Endothelial cell of umbilical vein (primary cell): ENCODE data around the gene OR4D1. TPM values are rescaled to one million over a fixed set of nuclear protein-coding genes. Genes with fewer than 3 reads are reported as not detected.

ENCODE experiments used
- Bru-seq: library from RNA; stranded (reverse); fragments of 400-500 nt; gene quantifications from one replicate; lab custom pipeline; 2021; lab: Mats Ljungman, UMichigan
- BruChase-seq, 2 experiments: library from RNA; stranded (reverse); fragments of 400-500 nt; gene quantifications; one replicate each; lab custom pipeline; 2021; lab: Mats Ljungman, UMichigan
- BruUV-seq: library from RNA; stranded (reverse); fragments of 400-500 nt; replicated peaks from 2 replicates; lab custom pipeline; 2021; lab: Mats Ljungman, UMichigan
- CTCF ChIA-PET: fragments of 300-600, 350-600 bp; sonication (Branson Sonifier 250); formaldehyde crosslinking; loops from one replicate; lab custom pipeline; 2021; ENCODE audit warnings: antibody characterized with exemption, inconsistent platforms; lab: Charles Lee
- POLR2A ChIA-PET: fragments of 300-600, 350-600 bp; sonication (Branson Sonifier 250); formaldehyde crosslinking; loops from one replicate; lab custom pipeline; 2021; ENCODE audit warnings: antibody characterized with exemption, inconsistent platforms; lab: Charles Lee
- DNase-seq: peaks from one replicate; pipeline ENCODE4 v3.0.0-alpha.2; 2011; ENCODE audit warnings: low read depth, low spot score
- FAIRE-seq: peaks from 2 replicates; lab custom pipeline; 2011; peaks lifted over from hg19 to GRCh38; lab: Jason Lieb, UNC
- H2AFZ ChIP-seq: 2 replicates; pipeline ENCODE4 v1.6.0; 2012; ENCODE audit warnings: low read depth, low read length, control low read depth, inconsistent platforms
- H3K27ac ChIP-seq: 2 replicates; pipeline ENCODE4 v1.5.1; 2011; ENCODE audit warnings: low read depth, mild to moderate bottlenecking, control low read depth, low read length, moderate library complexity; ENCODE audit not compliant: insufficient read depth
- H3K27me3 ChIP-seq, 2 experiments: 2 replicates each; pipeline versions ENCODE4 v1.6.0 to v1.6.1; 2011; ENCODE audit warnings: low read length in 2 of 2, mixed read lengths in 1 of 2; ENCODE audit not compliant: control insufficient read depth in 2 of 2, insufficient read depth in 2 of 2
- H3K36me3 ChIP-seq, 2 experiments: 2 replicates in 1 of 2; 3 replicates in 1 of 2; pipeline ENCODE4 v1.5.1; 2011; ENCODE audit warnings: low read length in 2 of 2, mild to moderate bottlenecking in 1 of 2, moderate library complexity in 1 of 2; ENCODE audit not compliant: control insufficient read depth in 2 of 2, insufficient read depth in 2 of 2; ENCODE audit errors: extremely low read depth in 1 of 2
- H3K4me1 ChIP-seq: 3 replicates; pipeline ENCODE4 v1.5.1; 2011; ENCODE audit warnings: mild to moderate bottlenecking, low read length; ENCODE audit not compliant: control insufficient read depth, insufficient read depth; ENCODE audit errors: extremely low read depth
- H3K4me2 ChIP-seq: 2 replicates; pipeline ENCODE4 v1.6.1; 2011; ENCODE audit warnings: low read length, control low read depth, mixed read lengths; ENCODE audit not compliant: insufficient read depth
- H3K4me3 ChIP-seq, 3 experiments: fragments of 200-600 bp in 1 of 3; sonication (generic), shearing (Covaris generic) in 1 of 3; replicated peaks in 1 of 3; 2 replicates each; pipeline ENCODE4 v1.5.1; 2011 to 2016; ENCODE audit warnings: control low read depth in 3 of 3, low read length in 3 of 3, mild to moderate bottlenecking in 2 of 3, inconsistent platforms in 1 of 3, low read depth in 1 of 3, moderate library complexity in 1 of 3; ENCODE audit not compliant: insufficient read depth in 1 of 3
- H3K79me2 ChIP-seq: 2 replicates; pipeline ENCODE4 v1.6.0; 2012; ENCODE audit warnings: low read length, inconsistent platforms; ENCODE audit not compliant: control insufficient read depth, insufficient read depth
- H3K9ac ChIP-seq: replicated peaks from 2 replicates; pipeline ENCODE3; 2011; ENCODE audit warnings: low read length, control low read depth; ENCODE audit not compliant: insufficient read depth; ENCODE audit errors: extremely low read depth
- H3K9me1 ChIP-seq: replicated peaks from 3 replicates; pipeline ENCODE4 v1.6.0; 2011; ENCODE audit warnings: mild to moderate bottlenecking, low read length; ENCODE audit not compliant: control insufficient read depth, insufficient read depth; ENCODE audit errors: extremely low read depth
- H3K9me3 ChIP-seq: replicated peaks from 2 replicates; pipeline ENCODE4 v1.5.1; 2012; ENCODE audit warnings: low read length, inconsistent platforms; ENCODE audit not compliant: control insufficient read depth, insufficient read depth
- H4K20me1 ChIP-seq: replicated peaks from 2 replicates; pipeline ENCODE3; 2011; ENCODE audit warnings: mild to moderate bottlenecking, low read length; ENCODE audit not compliant: control insufficient read depth, insufficient read depth; ENCODE audit errors: extremely low read depth
- EZH2 ChIP-seq: IDR thresholded peaks from 2 replicates; pipeline ENCODE4 v1.6.1; 2012; ENCODE audit warnings: borderline replicate concordance, low read depth, mild to moderate bottlenecking, moderate library complexity, low read length, inconsistent platforms; ENCODE audit not compliant: severe bottlenecking
- FOS ChIP-seq: IDR thresholded peaks from 2 replicates; pipeline ENCODE4 v1.6.1; 2011; ENCODE audit warnings: mild to moderate bottlenecking, low read length, moderate library complexity, borderline replicate concordance; ENCODE audit not compliant: insufficient read depth
- GATA2 ChIP-seq: IDR thresholded peaks from 2 replicates; pipeline ENCODE4 v1.7.0; 2011; ENCODE audit warnings: low read depth, mild to moderate bottlenecking, moderate library complexity, mixed read lengths, low read length; ENCODE audit not compliant: insufficient read length, insufficient read depth
- JUN ChIP-seq: IDR thresholded peaks from 2 replicates; pipeline ENCODE4 v1.6.1; 2011; ENCODE audit warnings: borderline replicate concordance, low read depth; ENCODE audit not compliant: insufficient read length, insufficient read depth
- MYC ChIP-seq: IDR thresholded peaks from one replicate; pipeline ENCODE4 v1.6.1; 2011; ENCODE audit warnings: mild to moderate bottlenecking, low read depth, low read length
- POLR2A ChIP-seq: IDR thresholded peaks from 2 replicates; pipeline ENCODE4 v1.6.1; 2012; ENCODE audit warnings: low read depth, mild to moderate bottlenecking, control low read depth, low read length
- POLR2AphosphoS5 ChIP-seq: IDR thresholded peaks from 2 replicates; pipeline ENCODE4 v1.6.1; 2012; ENCODE audit warnings: low read depth, mild to moderate bottlenecking, control low read depth, low read length, moderate library complexity; ENCODE audit not compliant: insufficient read depth
- dilution Hi-C: fragments of 300-500 bp; cut with MboI; formaldehyde crosslinking; loops from one replicate; pipeline ENCODE4 v1.15.0; 2019; ENCODE audit warnings: low sequenced_read_pairs; ENCODE audit not compliant: extremely low pct_ligation_motif_present
- intact Hi-C: fragments of 100-400 bp; cut with micrococcal nuclease; formaldehyde crosslinking; loops from one replicate; pipeline ENCODE4 v1.10.0; 2022
- long read RNA-seq: library from polyadenylated mRNA; stranded (forward); transcript quantifications from one replicate; pipeline ENCODE4 v2.0.0, GENCODE V29; 2021
- polyA minus RNA-seq, 3 experiments: library from RNA; depleted of rRNA, polyadenylated mRNA; stranded (reverse); fragments of >200 nt; gene quantifications; 1 replicate in 1 of 3; 2 replicates in 2 of 3; pipeline ENCODE4 v1.2.3, GENCODE V29; 2011
- polyA plus RNA-seq, 4 experiments: library from polyadenylated mRNA; depleted of rRNA in 3 of 4; stranded (reverse) in 3 of 4; unstranded in 1 of 4; fragments of >200 nt; gene quantifications; 2 replicates each; pipeline versions ENCODE4 v1.2.1 to v1.2.3, GENCODE V29; 2011 to 2012; ENCODE audit warnings: missing spikeins in 1 of 4
- total RNA-seq: library from RNA; stranded (reverse); gene quantifications from 2 replicates; pipeline ENCODE4 v1.2.3, GENCODE V29; 2021
- TF ChIP-seq, protein P1 (sequence below), 2 donors: IDR thresholded peaks; 1 replicate in 1 of 2; 2 replicates in 1 of 2; pipeline ENCODE4 v1.5.1; 2011; ENCODE audit warnings: low read length in 2 of 2, mild to moderate bottlenecking in 2 of 2, moderate library complexity in 2 of 2, control low read depth in 1 of 2, inconsistent platforms in 1 of 2, low read depth in 1 of 2; ENCODE audit not compliant: insufficient read depth in 1 of 2; ENCODE audit errors: extremely low read depth in 1 of 2
- TF ChIP-seq, protein P2 (sequence below): IDR thresholded peaks from 2 replicates; pipeline ENCODE4 v1.6.1; 2011; ENCODE audit not compliant: insufficient read depth, insufficient read length

OR4D1 gene
- total RNA-seq = not detected in 2 replicates
- polyA plus RNA-seq = not detected in 2 replicates
- polyA plus RNA-seq (2011; cell fraction: cytosol; rRNA removed) = not detected in 2 replicates
- not detected in 2 replicates for polyA plus RNA-seq (2011; cell fraction: nucleus; rRNA removed)
- polyA plus RNA-seq (2012) = not detected in 2 replicates
- polyA minus RNA-seq = not detected in 2 replicates
- not detected for polyA minus RNA-seq (2011; cell fraction: cytosol; rRNA and poly(A)+ RNA removed)
- not detected in 2 replicates for polyA minus RNA-seq (2011; cell fraction: nucleus; rRNA and poly(A)+ RNA removed)
- percentile 16 among the genes with signal in this experiment for Bru-seq, nascent RNA
- BruChase-seq, experiment 1, labeled RNA remaining after a 6-hour chase = not detected
- BruChase-seq, experiment 2, labeled RNA remaining after a 2-hour chase = not detected
- long read RNA-seq = 0 reads

DNA sequence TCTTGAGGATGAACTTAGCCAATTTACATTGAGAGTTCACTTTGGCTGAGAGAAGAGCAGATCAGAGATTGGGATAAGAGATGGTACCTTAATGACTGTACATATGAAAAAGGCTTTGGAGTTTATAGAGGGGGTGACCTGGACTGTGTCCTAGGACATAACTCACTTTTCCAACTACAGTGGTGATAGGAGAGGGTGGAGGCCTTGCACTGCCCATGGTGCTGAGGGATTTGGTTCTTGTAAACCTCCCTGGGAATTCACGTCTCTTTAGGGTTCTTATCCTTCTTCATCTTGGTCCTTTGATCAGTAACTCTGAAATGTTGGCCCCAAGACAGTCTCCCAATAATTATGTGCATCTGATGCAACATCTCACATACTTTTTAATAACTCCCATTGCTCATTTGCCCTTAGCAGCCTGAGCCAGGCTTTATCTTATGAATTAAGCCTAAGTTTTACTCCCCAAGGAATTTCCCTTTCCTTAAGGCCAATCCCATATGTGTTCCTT lies at the start of gene OR4D1:
TSS of gene OR4D1 (plus strand) at position 455 of the 505 bp plus-strand sequence. CDS start 6,770 bp downstream, outside the sequence.
- no peak within 1 kb of the TSS for H3K4me2 ChIP-seq
- no peaks in the 10 kb centered on the region for H3K9me3 ChIP-seq
- no peaks in the 10 kb centered on the region for H4K20me1 ChIP-seq
- DNase-seq (no peak), FAIRE-seq (no peak)
- H2AFZ ChIP-seq = no peak within 1 kb of the TSS
- ChIA-PET POLR2A (no interaction called here), CTCF (interaction anchor here (2.0 kb wide), 1 partner anchor 12 kb away, joined by 5 read pairs; no protein-coding TSS in a partner anchor)
- H3K27me3 ChIP-seq = peaks cover 5 to 8% of the 10 kb centered on the region in 2 experiments
- no peaks in the 10 kb centered on the region for H3K36me3 ChIP-seq
- TF ChIP-seq GATA2 (no peak), FOS (no peak), POLR2A (no peak), POLR2AphosphoS5 (no peak), EZH2 (no peak), MYC (no peak), JUN (no peak)
- TF ChIP-seq, protein P1, sequence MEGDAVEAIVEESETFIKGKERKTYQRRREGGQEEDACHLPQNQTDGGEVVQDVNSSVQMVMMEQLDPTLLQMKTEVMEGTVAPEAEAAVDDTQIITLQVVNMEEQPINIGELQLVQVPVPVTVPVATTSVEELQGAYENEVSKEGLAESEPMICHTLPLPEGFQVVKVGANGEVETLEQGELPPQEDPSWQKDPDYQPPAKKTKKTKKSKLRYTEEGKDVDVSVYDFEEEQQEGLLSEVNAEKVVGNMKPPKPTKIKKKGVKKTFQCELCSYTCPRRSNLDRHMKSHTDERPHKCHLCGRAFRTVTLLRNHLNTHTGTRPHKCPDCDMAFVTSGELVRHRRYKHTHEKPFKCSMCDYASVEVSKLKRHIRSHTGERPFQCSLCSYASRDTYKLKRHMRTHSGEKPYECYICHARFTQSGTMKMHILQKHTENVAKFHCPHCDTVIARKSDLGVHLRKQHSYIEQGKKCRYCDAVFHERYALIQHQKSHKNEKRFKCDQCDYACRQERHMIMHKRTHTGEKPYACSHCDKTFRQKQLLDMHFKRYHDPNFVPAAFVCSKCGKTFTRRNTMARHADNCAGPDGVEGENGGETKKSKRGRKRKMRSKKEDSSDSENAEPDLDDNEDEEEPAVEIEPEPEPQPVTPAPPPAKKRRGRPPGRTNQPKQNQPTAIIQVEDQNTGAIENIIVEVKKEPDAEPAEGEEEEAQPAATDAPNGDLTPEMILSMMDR (IDR thresholded peaks at IDR 0.05; ENCODE audit: extremely low read depth in 1 of 2, insufficient read depth in 1 of 2, low read depth in 1 of 2, low read length in 2 of 2) = no peak
- TF ChIP-seq, protein P2, sequence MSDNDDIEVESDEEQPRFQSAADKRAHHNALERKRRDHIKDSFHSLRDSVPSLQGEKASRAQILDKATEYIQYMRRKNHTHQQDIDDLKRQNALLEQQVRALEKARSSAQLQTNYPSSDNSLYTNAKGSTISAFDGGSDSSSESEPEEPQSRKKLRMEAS = no peak
- H3K4me3 ChIP-seq = no peak within 1 kb of the TSS
- no peak within 1 kb of the TSS for H3K9ac ChIP-seq
- peaks cover under 1% of the 10 kb centered on the region for H3K4me1 ChIP-seq
- no peaks in the 10 kb centered on the region for H3K9me1 ChIP-seq
- H3K79me2 ChIP-seq = no peaks in the 10 kb centered on the region
- intact Hi-C loops (no loop called here), dilution Hi-C loops (no loop called here)
- H3K27ac ChIP-seq = no peak within 1 kb of the TSS
- BruUV-seq = no TSS peak
